HUDEP-2 (cell line): ENCODE measurements around the gene TNFRSF4.
"Not testable (repeated sequence)": the region's sequence is repeated elsewhere in the genome, so short reads cannot be mapped to it uniquely, and the experiment has no call there.

ENCODE experiments used
- DNase-seq, 76 experiments: peaks; one replicate each; lab custom pipeline; 2025; ENCODE audit not compliant: unreplicated experiment in 76 of 76; lab: John Stamatoyannopoulos, UW

Gene TNFRSF4

GRCh38 chr1:1204998-1205768 lies 8.8 kb downstream of the TNFRSF4 start:
- DNase-seq, result no peak

DNA sequence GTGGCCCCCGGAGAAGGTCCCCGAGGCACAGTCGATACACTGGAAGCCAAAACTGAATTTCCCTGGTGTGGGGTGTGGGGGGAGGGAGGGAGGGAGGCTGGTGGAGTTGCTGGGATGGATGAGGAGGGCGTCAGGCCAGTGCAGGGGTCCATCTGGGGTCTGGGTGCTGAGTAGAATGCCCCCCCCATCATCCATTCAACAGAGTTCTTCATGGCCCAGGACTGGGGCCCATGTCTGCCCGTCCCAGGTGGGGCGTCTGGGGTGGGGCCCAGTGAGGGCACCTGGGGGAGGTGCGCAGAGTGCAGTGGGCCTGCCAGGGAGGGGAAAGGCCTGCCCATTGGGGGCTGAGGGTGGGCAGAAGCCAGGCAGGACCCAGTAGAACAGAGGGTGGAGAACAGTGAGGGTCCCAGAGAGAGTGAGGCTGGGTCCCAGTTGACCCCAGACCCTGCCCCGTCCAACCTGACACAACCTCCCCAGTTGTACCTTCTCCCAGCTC lies 9.5 kb downstream of the TNFRSF4 start:
- DNase-seq, result no peak

GRCh38 chr1:1203561-1204424 lies 10.2 kb downstream of the TNFRSF4 start:
- DNase-seq, result no peak

DNA sequence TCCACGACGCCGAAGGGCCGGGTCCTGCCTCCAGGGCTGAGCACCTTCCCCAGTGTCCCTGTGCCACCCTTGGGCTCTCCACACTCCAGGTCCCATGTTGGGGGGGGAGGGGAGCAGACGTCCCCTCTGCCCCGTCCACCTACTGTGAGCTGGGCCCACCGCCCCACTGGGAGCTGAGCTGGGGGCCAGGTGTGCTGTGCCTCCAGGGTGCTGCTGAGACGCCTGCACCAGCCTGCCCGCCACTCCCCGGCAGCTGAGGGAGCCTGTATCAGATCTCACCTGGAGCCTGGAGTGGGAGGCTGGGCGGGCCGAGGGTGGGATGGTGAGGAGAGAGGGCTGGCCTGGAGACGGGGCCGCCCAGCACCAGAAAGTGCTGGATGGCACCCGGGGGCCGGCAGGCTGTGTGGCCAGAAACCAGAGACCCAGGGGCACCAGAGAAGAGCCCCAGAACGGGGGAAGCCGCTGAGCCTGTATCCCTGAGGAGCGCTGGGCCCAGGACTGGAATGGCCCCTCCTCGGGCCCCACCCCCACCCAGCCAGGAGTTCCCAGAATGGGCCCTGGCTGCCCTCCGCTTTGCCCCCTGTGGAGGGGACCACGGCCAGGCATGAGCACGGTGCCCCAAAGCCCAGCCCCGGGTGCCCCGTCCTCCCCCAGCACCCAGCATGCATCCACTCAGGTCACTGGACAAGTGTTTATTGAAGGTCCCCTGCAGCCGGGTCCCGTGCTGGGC lies 11.0 kb downstream of the TNFRSF4 start:
- DNase-seq, result no peak

DNA sequence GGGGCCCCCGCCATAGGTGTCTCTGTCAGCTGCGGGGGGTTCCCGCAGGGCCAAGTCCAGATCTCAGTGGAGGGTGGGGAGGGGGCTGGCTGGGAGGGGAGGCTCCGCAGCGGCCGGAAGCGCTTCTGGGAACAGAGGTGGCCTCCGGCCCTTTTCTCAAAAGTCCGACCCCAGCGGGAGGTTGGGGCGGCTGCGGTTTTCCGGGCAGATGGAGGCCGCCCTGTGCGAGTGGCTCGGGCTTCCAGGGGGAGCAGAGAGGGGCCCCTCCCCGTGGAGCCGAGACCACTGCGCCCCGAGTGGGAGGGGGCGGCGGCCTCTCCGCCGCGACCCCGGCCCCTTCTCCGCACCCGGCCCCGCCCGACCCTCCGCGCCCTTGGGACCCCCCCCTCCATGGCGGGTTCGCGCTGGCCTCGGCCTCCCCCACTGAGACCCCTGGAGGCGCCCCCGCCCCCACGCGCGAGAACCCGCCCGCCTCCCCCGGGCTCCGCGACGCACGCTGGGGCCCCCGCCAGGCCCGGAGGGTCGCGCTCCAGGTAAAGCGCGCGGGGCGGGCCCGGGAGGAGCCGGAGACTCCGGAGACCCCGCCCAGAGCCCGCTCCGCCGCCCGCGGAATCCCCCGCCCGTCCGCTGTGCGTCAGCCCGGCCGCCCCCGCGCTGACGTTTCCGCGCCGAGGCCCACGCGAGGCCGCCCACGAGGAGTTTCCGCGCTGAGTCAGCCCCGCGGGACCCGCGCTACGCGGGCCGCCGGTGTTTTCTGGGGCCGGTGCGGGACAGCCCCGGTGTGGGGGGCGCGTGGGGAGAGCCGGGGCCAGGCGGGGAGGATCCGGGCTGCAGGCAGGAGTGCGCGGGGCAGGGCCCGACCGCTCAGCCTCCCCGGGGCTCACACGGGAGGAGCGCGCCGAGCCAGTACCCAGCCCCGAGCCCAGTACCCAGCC lies 12.8 kb downstream of the TNFRSF4 start:
- peak in 3 of 76 experiments; percentile 6 to 49 (median 23) for DNase-seq

- no peak for DNase-seq
These were observed 13.7 kb downstream of the TNFRSF4 start for GRCh38 chr1:1199961-1200875.

- DNase-seq, result no peak
These were observed 14.6 kb downstream of the TNFRSF4 start for GRCh38 chr1:1199141-1199960.

DNA sequence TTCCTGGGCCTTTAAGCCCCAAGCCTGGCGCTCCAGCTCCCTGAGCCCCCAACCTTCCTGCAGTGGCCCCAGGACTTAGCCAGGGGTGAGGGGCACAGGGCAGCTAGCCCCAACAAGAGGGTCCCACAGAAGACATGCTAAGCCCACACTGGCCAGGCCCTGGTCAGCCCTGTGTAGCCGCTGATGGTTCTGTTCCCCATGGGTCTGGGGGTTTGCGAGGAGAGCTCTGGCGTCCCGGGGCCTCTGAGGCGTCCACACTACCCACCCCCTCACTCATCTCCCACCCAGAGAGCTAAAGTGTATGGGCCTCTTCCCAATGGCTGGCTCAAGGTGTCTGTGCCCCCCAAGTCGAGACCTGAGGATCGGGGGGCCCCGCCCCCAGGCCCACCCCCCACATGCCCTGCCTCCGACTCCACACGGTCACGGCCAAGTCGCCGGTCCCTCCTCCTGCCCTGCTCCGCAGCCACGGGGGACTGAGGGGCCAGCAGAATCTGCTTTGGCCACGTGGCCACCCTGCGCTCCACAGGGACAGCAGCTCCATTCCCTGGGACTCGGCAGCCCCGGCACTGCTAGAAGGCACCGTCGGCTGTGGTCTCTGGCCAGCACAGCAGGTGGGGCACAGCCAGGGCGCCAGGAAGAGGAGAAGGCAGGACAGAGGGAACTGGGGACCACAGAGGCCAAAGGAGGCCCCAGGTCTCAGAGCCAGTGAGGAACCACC lies 15.4 kb downstream of the TNFRSF4 start:
- DNase-seq, result no peak

DNA sequence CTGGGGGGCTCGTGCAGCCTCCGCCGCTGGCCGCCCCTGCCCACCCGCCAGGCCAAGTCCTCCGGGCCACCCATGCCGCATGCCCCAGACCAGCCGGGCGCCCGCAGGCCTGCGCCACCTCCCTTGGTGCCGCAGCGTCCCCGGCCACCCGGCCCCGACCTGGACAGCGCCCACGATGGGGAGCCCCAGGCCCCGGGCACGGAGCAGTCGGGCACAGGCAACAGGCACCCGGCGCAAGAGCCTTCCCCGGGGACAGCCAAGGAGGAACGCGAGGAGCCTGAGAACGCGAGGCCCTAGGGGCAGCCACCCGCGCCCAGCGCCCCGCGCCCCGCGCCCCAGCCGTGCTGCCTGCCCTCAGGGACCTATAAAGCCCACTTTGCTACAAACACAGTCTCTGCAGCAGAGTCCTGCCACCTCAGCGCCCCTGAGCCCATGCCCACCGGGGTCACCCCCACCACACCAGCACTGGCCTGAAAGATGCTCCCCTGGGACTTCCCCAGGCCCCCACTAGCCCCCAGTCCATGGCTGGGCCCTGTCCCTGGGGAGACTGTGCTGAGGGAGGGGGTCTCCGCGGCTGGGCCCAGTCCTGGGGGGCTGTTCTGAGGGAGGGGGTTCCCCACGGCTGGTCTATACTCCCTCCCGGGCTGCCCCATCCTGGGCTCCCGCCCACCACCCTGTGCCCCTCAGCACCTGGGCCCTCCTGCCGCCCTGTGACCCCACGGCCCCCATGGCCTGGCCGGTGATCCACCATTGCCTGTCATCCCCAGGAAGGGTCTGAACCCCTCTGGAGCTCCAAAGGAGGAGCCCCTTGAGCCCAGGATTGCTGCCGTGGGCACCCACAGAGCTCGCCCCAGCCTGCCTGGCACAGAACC lies 16.2 kb downstream of the TNFRSF4 start:
- no peak for DNase-seq

GRCh38 chr1:1197188-1197500 lies 16.8 kb downstream of the TNFRSF4 start:
- DNase-seq, result no peak

- no peak for DNase-seq
These were observed 17.3 kb downstream of the TNFRSF4 start for GRCh38 chr1:1196431-1197187.

- DNase-seq, result not testable (repeated sequence)
These were observed 18.2 kb downstream of the TNFRSF4 start for GRCh38 chr1:1195726-1196125.

GRCh38 chr1:1194723-1195122 lies 19.2 kb downstream of the TNFRSF4 start:
- no peak for DNase-seq

DNA sequence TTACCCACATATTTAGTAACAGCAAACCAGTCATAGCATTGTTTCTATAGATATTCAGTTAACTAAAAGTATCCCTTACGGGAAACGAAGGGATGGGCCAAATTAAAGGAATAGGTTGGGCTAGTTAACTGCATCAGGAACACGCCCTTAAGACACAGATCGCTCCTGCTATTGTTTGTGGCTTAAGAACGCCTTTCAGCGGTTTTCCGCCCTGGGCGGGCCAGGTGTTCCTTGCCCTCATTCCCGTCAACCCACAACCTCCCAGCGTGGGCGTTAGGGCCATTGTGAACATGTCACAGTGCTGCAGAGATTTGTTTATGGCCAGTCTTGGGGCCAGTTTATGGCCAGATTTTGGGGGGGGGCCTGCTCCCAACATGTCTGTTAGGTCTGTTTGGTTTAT lies 22.2 kb downstream of the TNFRSF4 start:
- no peak for DNase-seq

- no peak for DNase-seq
These were observed 24.8 kb downstream of the TNFRSF4 start for GRCh38 chr1:1189111-1189510.

DNA sequence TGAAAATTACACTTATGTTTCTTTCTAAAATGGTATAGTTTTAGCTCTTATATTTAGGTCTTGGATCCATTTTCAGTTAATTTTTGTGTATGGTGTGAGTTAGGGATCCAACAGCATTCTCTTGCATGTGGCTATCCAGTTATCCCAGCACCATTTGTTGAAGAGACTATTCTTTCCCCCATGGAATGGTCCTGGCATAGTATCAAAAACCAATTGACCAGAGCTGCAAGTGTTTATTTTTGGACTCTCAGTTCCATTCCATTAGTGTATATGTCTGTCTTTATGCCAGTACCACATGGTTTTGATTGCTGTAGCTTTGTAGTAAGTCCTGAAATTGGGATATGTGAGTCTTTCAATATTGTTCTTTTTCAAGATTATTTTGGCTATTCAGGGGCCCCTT lies 26.0 kb downstream of the TNFRSF4 start:
- no peak for DNase-seq
